DMS153 treated with DMSO at 0.1 percent for 48 hours (cell line): ENCODE measurements around the gene SCYGR1.
A peak's percentile ranks its signal among the peaks of the same experiment; 100 is the strongest.
"Not testable (repeated sequence)": the region's sequence is repeated elsewhere in the genome, so short reads cannot be mapped to it uniquely, and the experiment has no call there.

ENCODE experiments used
- DNase-seq: peaks from one replicate; lab custom pipeline; 2025; ENCODE audit not compliant: unreplicated experiment; lab: John Stamatoyannopoulos, UW

SCYGR1 gene

DNA sequence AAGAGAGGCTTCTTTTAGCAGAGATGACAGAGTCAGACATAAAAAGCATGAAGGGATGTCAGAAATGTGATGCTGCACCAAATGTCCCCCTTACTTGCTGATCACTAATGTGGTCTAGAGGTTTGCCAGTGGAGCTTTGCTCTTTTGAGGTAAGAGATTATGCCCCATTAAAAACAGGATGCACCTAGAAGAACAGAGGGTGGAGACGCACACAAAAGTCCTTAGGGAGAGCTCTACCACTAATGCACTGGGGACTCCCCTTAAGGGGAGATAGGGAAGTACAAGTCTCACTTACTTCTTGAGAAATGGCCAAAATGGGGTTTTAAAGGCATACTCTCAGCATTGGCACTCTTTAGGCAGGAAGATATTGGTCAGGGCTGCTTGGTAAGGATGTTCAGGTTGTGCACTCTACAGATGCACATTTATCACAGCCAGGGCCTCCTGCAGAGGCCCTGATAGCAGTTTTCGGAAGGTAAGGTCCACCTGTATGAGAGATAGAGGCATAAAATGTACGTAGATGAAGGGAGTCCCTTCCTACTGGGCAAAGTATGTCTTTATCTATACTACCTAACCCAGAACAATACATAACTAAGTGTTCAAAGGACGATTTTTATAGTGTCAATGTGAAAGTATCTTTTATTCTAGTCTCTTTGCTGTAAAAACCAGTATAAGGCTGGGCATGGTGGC is 17.0 kb upstream of the SCYGR1 start:
- no peak for DNase-seq

DNA sequence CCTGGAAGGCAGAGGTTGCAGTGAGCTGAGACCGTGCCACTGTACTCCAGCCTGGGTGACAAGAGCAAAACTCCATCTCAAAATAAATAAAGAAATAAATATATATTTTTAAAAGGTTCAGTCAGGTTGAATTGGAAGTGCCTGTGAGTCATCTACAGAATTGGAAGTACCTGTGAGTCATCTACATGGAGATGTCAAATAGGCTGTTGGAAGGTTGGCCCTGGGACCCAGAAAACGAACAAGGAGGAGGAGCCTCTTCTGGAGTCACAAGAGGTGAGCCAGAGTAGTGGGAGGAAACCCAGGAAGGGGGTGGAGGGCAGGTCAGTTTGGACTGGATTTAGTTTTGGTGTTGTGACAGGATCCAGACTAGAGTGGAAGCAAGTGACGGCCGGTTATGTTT is 15.2 kb upstream of the SCYGR1 start:
- no peak for DNase-seq

DNA sequence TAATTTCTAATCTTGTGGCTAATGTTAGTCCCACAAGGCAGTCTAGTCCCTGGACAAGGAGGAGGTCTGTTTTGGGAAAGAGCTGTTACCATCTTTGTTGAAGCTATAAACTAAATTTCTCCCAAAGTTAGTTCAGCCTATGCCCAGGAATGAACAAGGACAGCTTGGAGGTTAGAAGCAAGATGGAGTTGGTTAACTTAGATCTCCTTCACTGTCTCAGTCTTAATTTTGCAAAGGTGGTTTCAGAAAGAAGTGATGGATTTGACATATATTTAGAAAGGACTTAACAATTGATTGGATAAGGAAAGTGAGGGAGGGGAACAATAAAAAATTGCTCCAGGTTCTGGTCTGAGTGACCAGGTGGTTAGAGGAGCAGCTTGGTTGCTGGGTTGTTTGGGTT is 14.6 kb upstream of the SCYGR1 start:
- no peak for DNase-seq

DNA sequence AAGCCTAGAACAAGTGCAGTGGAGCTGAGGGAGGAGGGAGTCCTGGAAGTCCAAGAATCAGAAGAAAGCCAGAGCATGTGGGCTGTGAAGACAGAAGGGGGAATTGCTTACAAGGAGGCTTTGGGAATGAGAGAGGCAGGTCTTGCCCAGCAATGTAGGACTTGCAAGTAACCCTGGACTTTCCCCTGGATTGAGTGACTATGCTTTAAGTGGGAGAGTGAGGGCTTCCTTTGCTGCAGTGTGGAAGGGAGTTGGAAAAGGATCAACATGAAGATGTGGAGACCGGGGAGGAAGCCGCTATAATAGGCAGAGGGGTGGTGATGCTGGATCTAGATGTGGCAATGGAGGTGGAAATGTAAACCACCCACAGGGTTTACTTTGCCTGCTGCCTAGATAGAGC is 13.8 kb upstream of the SCYGR1 start:
- no peak for DNase-seq

GRCh38 chr2:227398684-227399670 is 11.2 kb upstream of the SCYGR1 start:
- DNase-seq, result no peak

GRCh38 chr2:227397562-227397961 is 9.8 kb upstream of the SCYGR1 start:
- no peak for DNase-seq

- DNase-seq, result no peak
Measured at GRCh38 chr2:227395556-227395955, 7.8 kb upstream of the SCYGR1 start.

DNA sequence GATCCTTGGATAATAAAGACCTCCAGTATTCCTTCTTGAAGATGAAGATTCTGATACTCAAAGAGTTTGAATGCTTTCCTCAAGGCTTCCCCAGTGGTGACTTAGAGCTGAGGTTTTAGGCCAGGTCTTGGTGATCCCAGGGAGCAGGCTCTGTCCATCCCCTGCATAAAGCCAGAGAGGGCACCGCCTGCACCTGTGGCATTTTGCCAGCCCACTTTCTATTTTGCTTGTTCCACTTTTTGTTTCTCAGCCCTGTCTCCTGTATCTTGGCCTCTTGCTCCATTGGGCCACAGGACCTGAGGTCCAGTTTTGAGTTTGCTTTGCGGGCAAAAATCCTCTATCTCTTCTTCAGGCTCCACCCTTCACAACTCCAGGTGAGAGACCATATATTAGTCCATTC is 6.7 kb upstream of the SCYGR1 start:
- DNase-seq, result no peak

DNA sequence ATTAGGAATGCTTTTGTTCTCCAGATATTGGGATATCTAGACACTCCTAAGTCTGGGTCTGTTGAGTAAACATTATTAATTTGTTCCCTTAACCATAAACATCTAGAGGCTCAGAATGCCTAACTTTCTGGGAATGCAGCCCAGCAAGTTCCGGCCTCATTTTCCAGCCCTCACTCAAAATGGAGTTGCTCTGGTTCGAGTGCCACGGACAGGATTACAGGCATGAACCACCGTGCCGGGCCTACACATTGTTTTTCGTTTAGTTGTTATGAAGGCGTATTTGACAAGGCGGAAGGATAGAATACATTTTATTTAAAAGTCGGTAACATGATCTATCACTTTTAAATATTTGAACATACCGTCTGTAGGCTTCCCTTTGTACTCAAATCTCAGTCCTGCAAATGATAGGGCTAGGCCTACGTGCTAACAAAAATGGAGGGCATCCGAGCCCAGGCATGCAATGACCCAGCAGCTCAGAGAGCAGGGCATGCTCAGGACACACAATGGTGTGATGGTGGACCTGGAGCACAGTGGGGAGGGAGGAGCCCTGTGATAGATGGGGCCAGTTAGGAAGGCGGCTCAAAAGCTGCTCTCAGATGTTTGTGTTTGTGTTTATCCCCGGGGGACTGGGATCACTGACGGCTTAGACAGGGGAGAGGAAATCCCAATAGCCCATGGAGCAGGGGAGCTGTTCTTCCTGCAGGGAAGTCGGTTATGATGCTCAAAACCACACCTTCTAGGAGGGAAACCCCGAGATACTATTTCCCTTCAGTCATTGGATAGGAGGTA is 2.9 kb upstream of the SCYGR1 start:
- DNase-seq, result no peak

- DNase-seq, result no peak
Measured at GRCh38 chr2:227389661-227390060, 1.9 kb upstream of the SCYGR1 start.

DNA sequence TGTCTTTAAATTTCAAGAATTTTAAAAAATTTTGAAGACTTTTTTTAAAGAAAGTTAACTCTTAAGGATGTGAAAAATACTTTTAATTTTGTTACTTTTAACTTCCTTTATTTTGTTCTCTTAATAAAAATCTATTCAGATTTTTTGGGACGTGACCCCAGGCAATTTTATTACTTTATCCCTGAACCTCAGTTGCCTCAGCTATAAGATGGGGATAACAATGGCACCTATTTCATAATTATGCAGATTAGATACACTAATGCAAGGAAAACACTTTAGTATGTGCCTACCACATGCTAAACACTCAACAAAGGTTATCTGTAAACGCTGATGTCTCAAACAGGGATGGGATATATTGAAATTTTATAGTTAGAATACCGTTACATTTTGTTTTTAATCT is 1.5 kb upstream of the SCYGR1 start:
- no peak for DNase-seq

- no peak for DNase-seq
Measured at GRCh38 chr2:227388537-227389011, 825 bp upstream of the SCYGR1 start.

DNA sequence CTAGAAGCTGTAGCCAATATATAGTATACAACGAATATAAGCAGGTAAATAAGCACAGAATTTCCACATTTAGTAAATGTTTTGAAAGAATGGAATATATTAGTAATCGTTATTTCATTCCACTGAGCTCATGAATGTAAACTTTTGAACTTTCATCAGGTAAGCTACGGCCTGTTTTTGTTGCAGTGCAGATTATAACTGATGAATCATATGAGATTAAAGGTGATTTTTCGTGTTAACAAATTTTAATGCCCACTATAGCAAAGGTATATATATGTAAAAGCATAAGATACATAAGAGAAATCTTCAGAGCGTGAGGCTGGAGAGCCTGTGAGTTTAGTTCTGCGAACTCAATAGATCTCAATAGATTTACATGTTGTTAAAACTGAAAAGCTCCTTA is 1.1 kb downstream of the SCYGR1 start:
- DNase-seq, result no peak

GRCh38 chr2:227383686-227384085 is 4.1 kb downstream of the SCYGR1 start:
- no peak for DNase-seq

- not testable (repeated sequence) for DNase-seq
Measured at GRCh38 chr2:227382241-227382835, 5.4 kb downstream of the SCYGR1 start.

- no peak for DNase-seq
Measured at GRCh38 chr2:227379095-227379494, 8.7 kb downstream of the SCYGR1 start, which contains the start of gene TM4SF20. Gene TM4SF20 (minus strand): TSS chr2:227379306. CDS start chr2:227379268, 38 bp downstream.

- no peak for DNase-seq
Measured at GRCh38 chr2:227378371-227378782, 9.4 kb downstream of the SCYGR1 start.

GRCh38 chr2:227377467-227378351 is 10.0 kb downstream of the SCYGR1 start:
- DNase-seq, result no peak

GRCh38 chr2:227376656-227377396 is 10.9 kb downstream of the SCYGR1 start:
- DNase-seq, result peak; percentile 4
